ACHN (cell line): ENCODE measurements around the gene SLC30A4.

ENCODE experiments used
- DNase-seq: peaks from one replicate; pipeline ENCODE4 v3.0.0-alpha.2; 2015
- in situ Hi-C: cut with HindIII; loops from 2 replicates; pipeline ENCODE4 v1.10.0; 2017; ENCODE audit warnings: low sequenced_read_pairs, low pct_ligation_motif_present, low pct_unique_long_range_greater_than_20kb

The SLC30A4 gene

GRCh38 chr15:45457641-45458539 lies 64.7 kb downstream of the SLC30A4 start:
- in situ Hi-C loops, result no loop called here
- DNase-seq, result peak; percentile 88

- in situ Hi-C loops, result no loop called here
- no peak for DNase-seq
These were observed 65.3 kb downstream of the SLC30A4 start for GRCh38 chr15:45457220-45457619.

- in situ Hi-C loops, result no loop called here
These were observed 66.1 kb downstream of the SLC30A4 start for GRCh38 chr15:45456212-45457106.

GRCh38 chr15:45454814-45455213 lies 67.7 kb downstream of the SLC30A4 start:
- in situ Hi-C loops, result no loop called here
- peak; percentile 92 for DNase-seq

More at GRCh38 chr15:45456212-45457106, 66.1 kb downstream of the SLC30A4 start:
- DNase-seq, result peak; percentile 97

GRCh38 chr15:45451265-45451664 lies 71.3 kb downstream of the SLC30A4 start:
- in situ Hi-C loops, result no loop called here
- DNase-seq, result no peak

GRCh38 chr15:45449916-45450867 lies 72.4 kb downstream of the SLC30A4 start:
- in situ Hi-C loops, result no loop called here
- no peak for DNase-seq

- in situ Hi-C loops, result no loop called here
- no peak for DNase-seq
These were observed 73.2 kb downstream of the SLC30A4 start for GRCh38 chr15:45449395-45449794.

GRCh38 chr15:45448066-45448915 lies 74.3 kb downstream of the SLC30A4 start:
- no peak for DNase-seq
- in situ Hi-C loops, result no loop called here

- no peak for DNase-seq
- in situ Hi-C loops, result no loop called here
These were observed 78.9 kb downstream of the SLC30A4 start for GRCh38 chr15:45443645-45444044.

GRCh38 chr15:45442507-45443135 lies 79.9 kb downstream of the SLC30A4 start:
- in situ Hi-C loops, result no loop called here

GRCh38 chr15:45441686-45442085 lies 80.9 kb downstream of the SLC30A4 start:
- peak; percentile 58 for DNase-seq
- in situ Hi-C loops, result no loop called here

More at GRCh38 chr15:45442507-45443135, 79.9 kb downstream of the SLC30A4 start:
- peak; percentile 58 for DNase-seq

GRCh38 chr15:45441036-45441435 lies 81.5 kb downstream of the SLC30A4 start:
- no peak for DNase-seq
- in situ Hi-C loops, result no loop called here

GRCh38 chr15:45439521-45440260 lies 82.9 kb downstream of the SLC30A4 start:
- in situ Hi-C loops, result no loop called here
- no peak for DNase-seq

- in situ Hi-C loops, result no loop called here
- DNase-seq, result no peak
These were observed 87.2 kb downstream of the SLC30A4 start for GRCh38 chr15:45435124-45435903.

GRCh38 chr15:45434078-45434567 lies 88.4 kb downstream of the SLC30A4 start:
- DNase-seq, result no peak
- in situ Hi-C loops, result no loop called here
